HepG2 (cell line): ENCODE results near the gene RABEP2. TPM values are rescaled to one million over a fixed set of nuclear protein-coding genes. Genes with fewer than 3 reads are reported as not detected.

Experiments used
- CCAR2 ChIP-seq: fragments of 200-400 bp; formaldehyde crosslinking; optimal IDR thresholded peaks from 2 replicates; pipeline ENCODE3; 2018; ENCODE audit warnings: low read depth, mild to moderate bottlenecking, low read length, moderate library complexity
- ELF4 ChIP-seq: sonication (generic); formaldehyde crosslinking; IDR thresholded peaks from 2 replicates; pipeline ENCODE4 v1.5.0; 2020; ENCODE audit warnings: missing genetic modification reagents, mild to moderate bottlenecking, moderate library complexity, borderline replicate concordance
- HMG20A ChIP-seq: IDR thresholded peaks from 2 replicates; pipeline ENCODE4 v1.6.1; 2016; ENCODE audit warnings: borderline replicate concordance
- HOXD1 ChIP-seq: sonication (generic); formaldehyde crosslinking; IDR thresholded peaks from 2 replicates; pipeline ENCODE4 v1.5.0; 2020; ENCODE audit warnings: missing genetic modification reagents
- LRRFIP1 ChIP-seq: sonication (generic); formaldehyde crosslinking; conservative IDR thresholded peaks from 2 replicates; pipeline ENCODE4 v1.4.0; 2020; ENCODE audit warnings: missing genetic modification reagents
- MAFF ChIP-seq: IDR thresholded peaks from 2 replicates; pipeline ENCODE4 v1.6.1; 2011; ENCODE audit warnings: low read depth, low read length, improper control_type of control experiment
- MAX ChIP-seq: IDR thresholded peaks from 2 replicates; pipeline ENCODE4 v1.6.1; 2012; ENCODE audit warnings: inconsistent platforms
- MLX ChIP-seq: IDR thresholded peaks from 2 replicates; pipeline ENCODE4 v1.6.1; 2016
- NCOA2 ChIP-seq: sonication (generic); formaldehyde crosslinking; IDR thresholded peaks from 2 replicates; pipeline ENCODE4 v1.8.0; 2022; ENCODE audit warnings: inconsistent platforms
- PRMT3 ChIP-seq: sonication (generic); formaldehyde crosslinking; IDR thresholded peaks from 2 replicates; pipeline ENCODE4 v1.8.1; 2022; ENCODE audit warnings: low read depth, mild to moderate bottlenecking, moderate library complexity, missing genetic modification reagents, borderline replicate concordance
- SAP130 ChIP-seq: IDR thresholded peaks from 2 replicates; pipeline ENCODE4 v1.6.1; 2016; ENCODE audit warnings: low read depth
- ZBTB39 ChIP-seq: sonication (generic); formaldehyde crosslinking; IDR thresholded peaks from 2 replicates; pipeline ENCODE4 v1.5.0; 2020; ENCODE audit warnings: missing genetic modification reagents
- ZBTB40 ChIP-seq, 2 experiments: fragments of 450-650 bp in 1 of 2; sonication (generic) in 1 of 2; formaldehyde crosslinking in 1 of 2; IDR thresholded peaks; 2 replicates each; pipeline versions ENCODE4 v1.6.1 to v1.8.0; 2016 to 2022; ENCODE audit warnings: antibody characterized with exemption in 1 of 2, mild to moderate bottlenecking in 1 of 2, missing genetic modification reagents in 1 of 2
- ZFX ChIP-seq: sonication (generic); formaldehyde crosslinking; IDR thresholded peaks from 2 replicates; pipeline ENCODE4 v1.4.0; 2020; ENCODE audit warnings: mild to moderate bottlenecking, low read depth, missing genetic modification reagents, moderate library complexity
- ZNF7 ChIP-seq: IDR thresholded peaks from 2 replicates; pipeline ENCODE4 v1.6.1; 2016; ENCODE audit warnings: missing biosample characterization, missing genetic modification reagents
- ZNF790 ChIP-seq: sonication (generic); formaldehyde crosslinking; IDR thresholded peaks from 2 replicates; pipeline ENCODE4 v1.8.0; 2022; ENCODE audit warnings: missing genetic modification reagents, mild to moderate bottlenecking, borderline replicate concordance
- polyA plus RNA-seq, 8 experiments: library from polyadenylated mRNA; depleted of rRNA in 3 of 8; stranded (reverse) in 7 of 8; unstranded in 1 of 8; fragments of >200 nt; fragmentation: Illumina TruSeq in 4 of 8; extraction: Trizol in 4 of 8; gene quantifications; 2 replicates each; pipeline versions ENCODE4 v1.2.1 to v1.2.3, GENCODE V29; 2011 to 2016; ENCODE audit warnings: low read depth in 4 of 8, missing spikeins in 1 of 8, mixed read lengths in 1 of 8; ENCODE audit not compliant: insufficient read depth in 1 of 8
- total RNA-seq, 5 experiments: library from RNA; depleted of rRNA; stranded (reverse); fragments of >200 nt; fragmentation: Illumina TruSeq; extraction: Trizol; gene quantifications; 2 replicates each; pipeline ENCODE4 v1.2.3, GENCODE V29; 2016; ENCODE audit warnings: low read depth in 1 of 5

Gene RABEP2
- total and polyA plus RNA-seq, 2 of the 13 experiments (the other 11 are each of a cell fraction or from before 2014, with no cell fraction given), result 10.8 to 18.4 TPM

GRCh38 chr16:28927815-28928214 lies 2.8 kb upstream of the RABEP2 start (continued):
- TF ChIP-seq ZFX (CRISPR knock-in tag) (peak; percentile 44; the same call in 1 of the 2 replicates), ZBTB40 (IDR thresholded peaks at IDR 0.05) (no peak), ZBTB40 (CRISPR knock-in tag; IDR thresholded peaks at IDR 0.05) (0 out of 2 replicates have a peak, but pooled peaks have one; percentile 33), ELF4 (CRISPR knock-in tag) (no peak), MAFF (no peak), MLX (CRISPR knock-in tag) (no peak), ZNF790 (CRISPR knock-in tag) (0 out of 2 replicates have a peak, but pooled peaks have one; percentile 34), SAP130 (CRISPR knock-in tag) (peak; percentile 52), ZNF7 (CRISPR knock-in tag) (no peak), HMG20A (CRISPR knock-in tag) (no peak), CCAR2 (no peak), MAX (0 out of 2 replicates have a peak, but pooled peaks have one; percentile 42), PRMT3 (CRISPR knock-in tag) (no peak), HOXD1 (CRISPR knock-in tag) (no peak), NCOA2 (CRISPR knock-in tag) (no peak), LRRFIP1 (no peak), ZBTB39 (CRISPR knock-in tag) (no peak)
